Cardiac fibroblast (primary cell): ENCODE data around the gene SNX11.

Experiments used
- DNase-seq, 2 donors: peaks; one replicate each; pipeline versions ENCODE4 v3.0.0 to v3.0.0-alpha.2; 2010; ENCODE audit warnings: low read depth in 2 of 2
- H3K4me3 ChIP-seq, 2 donors: replicated peaks in 1 of 2; 1 replicate in 1 of 2; 2 replicates in 1 of 2; pipeline ENCODE4 v1.5.1; 2011; ENCODE audit warnings: low read depth in 2 of 2, low read length in 2 of 2, mild to moderate bottlenecking in 2 of 2, moderate library complexity in 1 of 2
- TF ChIP-seq, protein P1 (sequence below): IDR thresholded peaks from one replicate; pipeline ENCODE4 v1.5.1; 2011; ENCODE audit warnings: low read depth, mild to moderate bottlenecking, low read length, inconsistent platforms

The SNX11 gene

DNA sequence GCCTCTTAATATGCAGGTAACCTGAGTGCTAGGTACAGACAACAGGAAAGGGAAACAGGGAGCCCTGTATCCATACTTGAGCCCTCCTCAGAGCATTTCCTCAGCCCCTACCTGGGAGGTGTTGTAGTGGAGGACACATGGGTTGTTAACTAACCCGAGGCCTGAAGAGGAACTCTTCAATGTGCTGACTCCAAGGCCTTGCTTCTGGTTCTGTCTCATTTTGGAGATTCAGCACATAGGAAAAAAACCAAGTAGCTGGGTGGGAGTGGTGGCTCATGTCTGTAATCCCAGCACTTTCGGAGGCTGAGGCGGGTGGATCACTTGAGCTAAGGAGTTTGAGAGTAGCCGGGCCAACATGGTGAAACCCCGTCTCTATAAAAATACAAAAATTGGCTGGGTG lies 24.8 kb downstream of the SNX11 start:
- TF ChIP-seq, protein P1, sequence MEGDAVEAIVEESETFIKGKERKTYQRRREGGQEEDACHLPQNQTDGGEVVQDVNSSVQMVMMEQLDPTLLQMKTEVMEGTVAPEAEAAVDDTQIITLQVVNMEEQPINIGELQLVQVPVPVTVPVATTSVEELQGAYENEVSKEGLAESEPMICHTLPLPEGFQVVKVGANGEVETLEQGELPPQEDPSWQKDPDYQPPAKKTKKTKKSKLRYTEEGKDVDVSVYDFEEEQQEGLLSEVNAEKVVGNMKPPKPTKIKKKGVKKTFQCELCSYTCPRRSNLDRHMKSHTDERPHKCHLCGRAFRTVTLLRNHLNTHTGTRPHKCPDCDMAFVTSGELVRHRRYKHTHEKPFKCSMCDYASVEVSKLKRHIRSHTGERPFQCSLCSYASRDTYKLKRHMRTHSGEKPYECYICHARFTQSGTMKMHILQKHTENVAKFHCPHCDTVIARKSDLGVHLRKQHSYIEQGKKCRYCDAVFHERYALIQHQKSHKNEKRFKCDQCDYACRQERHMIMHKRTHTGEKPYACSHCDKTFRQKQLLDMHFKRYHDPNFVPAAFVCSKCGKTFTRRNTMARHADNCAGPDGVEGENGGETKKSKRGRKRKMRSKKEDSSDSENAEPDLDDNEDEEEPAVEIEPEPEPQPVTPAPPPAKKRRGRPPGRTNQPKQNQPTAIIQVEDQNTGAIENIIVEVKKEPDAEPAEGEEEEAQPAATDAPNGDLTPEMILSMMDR = no peak
- DNase-seq = no peak
- no peak overlapping the region for H3K4me3 ChIP-seq

DNA sequence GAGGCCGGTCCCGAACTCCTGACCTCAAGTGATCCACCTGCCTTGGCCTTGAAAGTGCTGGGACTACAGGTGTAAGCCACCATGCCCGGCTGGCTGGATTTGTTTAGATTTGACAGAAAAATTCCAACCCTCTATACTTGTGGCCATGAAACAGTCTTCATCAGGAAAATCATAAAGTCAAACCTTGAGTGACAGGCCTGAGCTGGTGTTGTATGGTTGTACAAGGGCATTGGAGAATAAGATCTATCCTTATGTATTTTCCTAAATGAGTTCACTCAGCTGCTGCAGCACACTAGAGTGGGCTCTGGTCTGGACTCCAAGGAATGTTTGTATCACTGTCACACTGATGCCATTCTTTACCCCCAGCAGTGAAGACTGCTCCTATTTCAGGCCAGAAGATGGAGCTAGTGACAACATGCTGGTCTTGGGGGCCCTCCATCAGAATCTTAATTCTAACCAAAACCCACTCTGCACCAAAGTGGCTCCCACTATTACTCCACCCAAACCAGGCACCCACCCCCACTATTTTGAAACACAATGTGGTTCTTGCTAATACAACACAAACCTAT lies 27.4 kb downstream of the SNX11 start:
- no peak for DNase-seq
- TF ChIP-seq, protein P1 = peak; percentile 17
- H3K4me3 ChIP-seq = no peak overlapping the region

DNA sequence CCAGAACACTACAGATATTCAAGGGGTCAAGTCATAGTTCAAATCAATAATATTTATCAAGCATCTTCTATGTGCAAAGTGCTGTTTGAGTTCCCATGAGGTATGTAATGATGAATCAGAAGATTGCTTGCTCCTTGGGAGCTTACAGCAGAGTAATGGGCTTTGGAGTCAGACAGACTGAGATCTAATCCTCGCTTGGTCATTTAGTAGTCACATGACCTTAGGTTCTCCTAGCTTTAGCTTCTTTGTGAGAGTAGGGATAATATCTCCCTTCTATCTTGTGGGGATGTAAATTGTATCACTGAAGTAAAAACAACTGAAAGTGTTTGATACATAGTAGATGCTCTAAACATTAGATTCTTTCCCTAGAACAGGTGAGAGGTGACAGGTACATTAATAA lies 30.1 kb downstream of the SNX11 start:
- TF ChIP-seq, protein P1 = no peak
- H3K4me3 ChIP-seq = no peak overlapping the region
- DNase-seq = no peak

- TF ChIP-seq, protein P1 = no peak
- DNase-seq = no peak
- no peak overlapping the region for H3K4me3 ChIP-seq
These were observed 32.4 kb downstream of the SNX11 start for GRCh38 chr17:48139944-48140343.

- TF ChIP-seq, protein P1 = no peak
- H3K4me3 ChIP-seq = no peak overlapping the region
- no peak for DNase-seq
These were observed 36.1 kb downstream of the SNX11 start for GRCh38 chr17:48143629-48144028.

GRCh38 chr17:48144231-48144630 lies 36.7 kb downstream of the SNX11 start:
- H3K4me3 ChIP-seq = no peak overlapping the region
- no peak for DNase-seq
- TF ChIP-seq, protein P1 = no peak
